H9 (cell line): ENCODE measurements around the gene HHIPL2. TPM values are rescaled to one million over a fixed set of nuclear protein-coding genes. Genes with fewer than 3 reads are reported as not detected.
"Not testable (repeated sequence)": the region's sequence is repeated elsewhere in the genome, so short reads cannot be mapped to it uniquely, and the experiment has no call there.

ENCODE experiments used
- DNase-seq: peaks from one replicate; pipeline ENCODE4 v3.0.0-alpha.2; 2017
- H2AFZ ChIP-seq: one replicate; pipeline ENCODE4 v1.6.1; 2013; ENCODE audit warnings: mild to moderate bottlenecking, low read length, control low read depth, moderate library complexity
- H2AK5ac ChIP-seq: 2 replicates; pipeline ENCODE4 v1.6.1; 2013; ENCODE audit warnings: low read length, control low read depth, mixed read lengths; ENCODE audit not compliant: insufficient read length
- H2BK120ac ChIP-seq: one replicate; pipeline ENCODE4 v1.6.1; 2013; ENCODE audit warnings: low read depth, mild to moderate bottlenecking, low read length, control low read depth, inconsistent platforms; ENCODE audit not compliant: poor library complexity, severe bottlenecking
- H2BK12ac ChIP-seq: 2 replicates; pipeline ENCODE4 v1.6.1; 2013; ENCODE audit warnings: low read length, control low read depth, mixed read lengths, low read depth; ENCODE audit not compliant: insufficient read length
- H2BK15ac ChIP-seq: 2 replicates; pipeline ENCODE4 v1.6.1; 2013; ENCODE audit warnings: low read depth, low read length, control low read depth
- H2BK20ac ChIP-seq: one replicate; pipeline ENCODE4 v1.6.1; 2013; ENCODE audit warnings: low read depth, mild to moderate bottlenecking, low read length, control low read depth, inconsistent platforms; ENCODE audit not compliant: poor library complexity, severe bottlenecking
- H2BK5ac ChIP-seq: 2 replicates; pipeline ENCODE4 v1.6.1; 2013; ENCODE audit warnings: low read length, control low read depth, mixed read lengths; ENCODE audit not compliant: insufficient read length
- H3K14ac ChIP-seq: 2 replicates; pipeline ENCODE4 v1.6.1; 2013; ENCODE audit warnings: low read length, control low read depth; ENCODE audit not compliant: insufficient read depth
- H3K18ac ChIP-seq: 2 replicates; pipeline ENCODE4 v1.6.1; 2013; ENCODE audit warnings: low read depth, mild to moderate bottlenecking, mixed read lengths, low read length, control low read depth; ENCODE audit not compliant: insufficient read length
- H3K23ac ChIP-seq: 2 replicates; pipeline ENCODE4 v1.6.1; 2013; ENCODE audit warnings: low read length, control low read depth, mixed read lengths, low read depth; ENCODE audit not compliant: insufficient read length
- H3K23me2 ChIP-seq: 2 replicates; pipeline ENCODE4 v1.6.1; 2013; ENCODE audit warnings: low read depth, mild to moderate bottlenecking, mixed read lengths, low read length, control low read depth; ENCODE audit not compliant: insufficient read length, poor library complexity, severe bottlenecking
- H3K27ac ChIP-seq: 2 replicates; pipeline ENCODE4 v1.5.1; 2013; ENCODE audit warnings: low read length, control low read depth, mixed read lengths, low read depth; ENCODE audit not compliant: insufficient read length
- H3K27me3 ChIP-seq: 2 replicates; pipeline ENCODE4 v1.6.1; 2013; ENCODE audit warnings: low read length, control low read depth, inconsistent platforms; ENCODE audit not compliant: insufficient read depth
- H3K4ac ChIP-seq: 2 replicates; pipeline ENCODE4 v1.6.1; 2013; ENCODE audit warnings: low read depth, mild to moderate bottlenecking, control low read depth, inconsistent platforms, low read length, moderate library complexity
- H3K4me1 ChIP-seq: 2 replicates; pipeline ENCODE4 v1.6.1; 2013; ENCODE audit warnings: low read length, control low read depth, inconsistent platforms; ENCODE audit not compliant: insufficient read depth
- H3K4me2 ChIP-seq: 2 replicates; pipeline ENCODE4 v1.6.1; 2013; ENCODE audit warnings: low read length, control low read depth, mixed read lengths; ENCODE audit not compliant: insufficient read length, insufficient read depth
- H3K56ac ChIP-seq: 2 replicates; pipeline ENCODE4 v1.6.1; 2013; ENCODE audit warnings: low read depth, mild to moderate bottlenecking, mixed read lengths, low read length, control low read depth; ENCODE audit not compliant: insufficient read length
- H3K79me1 ChIP-seq: 2 replicates; pipeline ENCODE4 v1.6.1; 2013; ENCODE audit warnings: low read depth, mild to moderate bottlenecking, moderate library complexity, low read length, control low read depth, inconsistent platforms; ENCODE audit not compliant: insufficient read depth, poor library complexity, severe bottlenecking
- H3K79me2 ChIP-seq: 2 replicates; pipeline ENCODE4 v1.6.1; 2013; ENCODE audit warnings: low read length, control low read depth, inconsistent platforms; ENCODE audit not compliant: insufficient read depth
- H3K9ac ChIP-seq: 2 replicates; pipeline ENCODE4 v1.6.1; 2013; ENCODE audit warnings: low read length, control low read depth, mixed read lengths; ENCODE audit not compliant: insufficient read length; ENCODE audit errors: extremely low read depth
- H3K9me3 ChIP-seq: one replicate; pipeline ENCODE4 v1.6.1; 2013; ENCODE audit warnings: low read depth, low read length, inconsistent platforms; ENCODE audit not compliant: control insufficient read depth
- H3T11ph ChIP-seq: one replicate; pipeline ENCODE4 v1.6.1; 2013; ENCODE audit warnings: mild to moderate bottlenecking, low read length, control low read depth, inconsistent platforms
- H4K20me1 ChIP-seq: one replicate; pipeline ENCODE4 v1.6.1; 2013; ENCODE audit not compliant: control insufficient read depth, insufficient read length, insufficient read depth
- H4K5ac ChIP-seq: 2 replicates; pipeline ENCODE4 v1.6.1; 2013; ENCODE audit warnings: low read depth, mild to moderate bottlenecking, mixed read lengths, low read length, control low read depth; ENCODE audit not compliant: insufficient read length
- H4K8ac ChIP-seq: replicated peaks from 2 replicates; pipeline ENCODE4 v1.6.1; 2013; ENCODE audit warnings: low read length, control low read depth, mixed read lengths, low read depth; ENCODE audit not compliant: insufficient read length
- H4K91ac ChIP-seq: 2 replicates; pipeline ENCODE4 v1.6.1; 2013; ENCODE audit warnings: low read depth, mild to moderate bottlenecking, moderate library complexity, mixed read lengths, low read length, control low read depth; ENCODE audit not compliant: insufficient read length
- H3K27ac Mint-ChIP-seq, 3 experiments: 2 replicates in 2 of 3; 3 replicates in 1 of 3; pipeline ENCODE4 v1.8.0; 2020 to 2021; ENCODE audit warnings: mixed read lengths in 3 of 3, mild to moderate bottlenecking in 1 of 3, moderate library complexity in 1 of 3
- H3K27me3 Mint-ChIP-seq: 2 replicates; pipeline ENCODE4 v1.8.0; 2021; ENCODE audit warnings: low read depth, mild to moderate bottlenecking, moderate library complexity, mixed read lengths
- H3K36me3 Mint-ChIP-seq, 3 experiments: 2 replicates in 2 of 3; 3 replicates in 1 of 3; pipeline ENCODE4 v1.8.0; 2020 to 2021; ENCODE audit warnings: low read depth in 3 of 3, mixed read lengths in 3 of 3; ENCODE audit not compliant: insufficient read depth in 1 of 3
- H3K4me1 Mint-ChIP-seq, 2 experiments: 2 replicates each; pipeline ENCODE4 v1.8.0; 2020; ENCODE audit warnings: mixed read lengths in 2 of 2
- H3K4me3 Mint-ChIP-seq, 2 experiments: 2 replicates in 1 of 2; 3 replicates in 1 of 2; pipeline ENCODE4 v1.8.0; 2020 to 2021; ENCODE audit warnings: mild to moderate bottlenecking in 2 of 2, mixed read lengths in 2 of 2, moderate library complexity in 1 of 2
- H3K9me3 Mint-ChIP-seq, 2 experiments: 2 replicates in 1 of 2; 3 replicates in 1 of 2; pipeline ENCODE4 v1.8.0; 2020; ENCODE audit warnings: mild to moderate bottlenecking in 2 of 2, mixed read lengths in 2 of 2, moderate library complexity in 1 of 2
- WGBS: extraction: QIAGEN DNeasy Blood & Tissue Kit; methylation state at CpG from one replicate; pipeline ENCODE4 v1.1.7; 2013; ENCODE audit warnings: missing lambda C conversion rate, low lambda C conversion rate, mixed read lengths; ENCODE audit not compliant: insufficient read length; ENCODE audit errors: extremely low coverage; 5-methylcytosine and 5-hydroxymethylcytosine counted together
- total RNA-seq: library from RNA; stranded (reverse); gene quantifications from 2 replicates; pipeline ENCODE4 v1.2.1, GENCODE V29; 2021

HHIPL2 gene
- total RNA-seq, 1 experiment from 2014 or later: 0.39 TPM

DNA sequence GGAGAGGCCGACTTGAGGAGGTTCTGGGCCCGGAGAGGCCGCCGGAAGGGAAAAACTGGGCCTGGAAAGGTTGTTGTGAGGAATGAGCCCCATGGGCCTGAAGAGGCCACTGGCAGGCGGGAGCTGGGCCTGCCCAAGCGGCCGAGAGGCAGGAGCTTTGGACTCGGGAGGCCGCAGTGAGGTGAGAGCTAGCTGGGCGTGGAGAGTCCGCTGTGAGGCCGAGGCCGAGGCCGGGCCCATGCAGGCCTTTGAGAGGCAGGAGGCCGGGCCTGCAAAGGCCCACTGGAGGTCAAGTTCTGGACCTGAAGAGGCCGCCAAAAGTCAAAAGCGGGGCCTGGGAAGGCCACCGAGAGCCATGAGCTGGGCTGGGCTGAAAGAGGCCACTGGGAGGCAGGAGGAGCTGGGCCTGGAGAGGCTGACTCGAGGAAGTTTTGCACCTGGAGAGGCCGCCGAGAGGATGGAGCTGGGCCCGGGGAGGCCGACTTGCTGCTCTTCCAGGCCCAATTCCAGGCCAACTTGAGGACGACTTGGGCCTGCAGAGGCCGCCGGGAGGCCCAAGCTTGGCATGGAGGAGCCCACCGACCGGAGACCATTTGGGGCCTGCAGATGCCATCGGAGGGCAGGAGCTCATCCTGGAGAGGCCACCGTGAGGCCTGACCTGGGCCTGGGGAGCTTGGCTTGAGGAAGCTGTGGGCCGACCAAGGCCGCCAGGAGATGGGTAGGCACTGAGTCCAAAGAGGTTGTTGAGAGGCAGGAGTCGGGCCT lies 74.9 kb downstream of the HHIPL2 start:
- not testable (repeated sequence) for H2BK12ac ChIP-seq, H3K27ac ChIP-seq, H3K36me3 Mint-ChIP-seq, H3K14ac ChIP-seq, H3K9me3 ChIP-seq, H2AK5ac ChIP-seq, H2BK15ac ChIP-seq, H3K9me3 Mint-ChIP-seq, H4K20me1 ChIP-seq, H2BK5ac ChIP-seq, H3K27me3 Mint-ChIP-seq, H4K8ac ChIP-seq, DNase-seq, H2BK20ac ChIP-seq, H4K91ac ChIP-seq, H3K4me2 ChIP-seq, H3K4ac ChIP-seq, H3K27me3 ChIP-seq, H2AFZ ChIP-seq, H3K79me2 ChIP-seq, H3K4me1 Mint-ChIP-seq, H3K18ac ChIP-seq, H3K23me2 ChIP-seq, H3T11ph ChIP-seq, H3K4me1 ChIP-seq, H3K79me1 ChIP-seq, H3K27ac Mint-ChIP-seq, H3K56ac ChIP-seq, H3K23ac ChIP-seq, H3K4me3 Mint-ChIP-seq, H3K9ac ChIP-seq, H2BK120ac ChIP-seq, H4K5ac ChIP-seq
- WGBS: no CpG with 5 or more reads among the region's 33 CpGs

Other genes starting within 250 kb of the HHIPL2 start
- 14.8 and 15.5 TPM in 2 replicates for gene TAF1A, start 41.8 kb upstream of the HHIPL2 start, total RNA-seq
- 55.2 and 55.5 TPM in 2 replicates for gene MIA3, start 70.0 kb upstream of the HHIPL2 start, total RNA-seq
- 91.1 and 92.8 TPM in 2 replicates for gene AIDA, start 164.4 kb upstream of the HHIPL2 start, total RNA-seq
- 27.8 and 28.2 TPM in 2 replicates for gene BROX, start 164.5 kb upstream of the HHIPL2 start, total RNA-seq
- gene FAM177B, start 189.1 kb upstream of the HHIPL2 start, total RNA-seq: not detected in 2 replicates